HG02884 (cell line): ENCODE results near the gene MORC4.

Experiments
- ATAC-seq: cut with Tn5 transposase; IDR thresholded peaks from one replicate; pipeline ENCODE4 v1.9.1; 2021; ENCODE audit warnings: mild to moderate bottlenecking, moderate library complexity; ENCODE audit not compliant: unreplicated experiment

MORC4 gene

GRCh38 chrX:106912864-106913263 lies 87.1 kb downstream of the MORC4 start:
- no peak for ATAC-seq

GRCh38 chrX:106906361-106906760 lies 93.7 kb downstream of the MORC4 start:
- no peak for ATAC-seq

- no peak for ATAC-seq
These were observed 94.8 kb downstream of the MORC4 start for GRCh38 chrX:106905064-106905708.

GRCh38 chrX:106903856-106904528 lies 96.0 kb downstream of the MORC4 start:
- ATAC-seq = no peak

- no peak for ATAC-seq
These were observed 96.7 kb downstream of the MORC4 start, which contains the start of gene RIPPLY1 for GRCh38 chrX:106903291-106903824. Gene RIPPLY1, minus strand, starts transcription at chrX:106903341. Its CDS starts 54 bp downstream, at chrX:106903287.

- ATAC-seq = no peak
These were observed 97.3 kb downstream of the MORC4 start for GRCh38 chrX:106902684-106903083.

GRCh38 chrX:106901781-106902219 lies 98.2 kb downstream of the MORC4 start:
- no peak for ATAC-seq

- no peak for ATAC-seq
These were observed 98.7 kb downstream of the MORC4 start for GRCh38 chrX:106901341-106901740.

GRCh38 chrX:106899841-106900240 lies 100.2 kb downstream of the MORC4 start:
- ATAC-seq = no peak

- no peak for ATAC-seq
These were observed 100.7 kb downstream of the MORC4 start for GRCh38 chrX:106899276-106899675.

GRCh38 chrX:106898462-106898861 lies 101.5 kb downstream of the MORC4 start:
- ATAC-seq = peak; percentile 72

- ATAC-seq = no peak
These were observed 102.8 kb downstream of the MORC4 start for GRCh38 chrX:106897259-106897658.

- no peak for ATAC-seq
These were observed 105.0 kb downstream of the MORC4 start for GRCh38 chrX:106894978-106895452.

- peak; percentile 60 for ATAC-seq
These were observed 105.6 kb downstream of the MORC4 start for GRCh38 chrX:106894392-106894909.

GRCh38 chrX:106891762-106892460 lies 108.1 kb downstream of the MORC4 start:
- ATAC-seq = no peak
